GM12872 (cell line): ENCODE measurements around the gene XKR7.
A peak's percentile ranks its signal among the peaks of the same experiment; 100 is the strongest.

Experiments
- TF ChIP-seq, protein P1 (sequence below): IDR thresholded peaks from 3 replicates; pipeline ENCODE4 v1.5.1; 2011; ENCODE audit warnings: low read depth, mild to moderate bottlenecking, low read length, moderate library complexity; ENCODE audit not compliant: insufficient read depth

Gene XKR7

GRCh38 chr20:32019156-32019510 is 51.2 kb downstream of the XKR7 start:
- TF ChIP-seq, protein P1, sequence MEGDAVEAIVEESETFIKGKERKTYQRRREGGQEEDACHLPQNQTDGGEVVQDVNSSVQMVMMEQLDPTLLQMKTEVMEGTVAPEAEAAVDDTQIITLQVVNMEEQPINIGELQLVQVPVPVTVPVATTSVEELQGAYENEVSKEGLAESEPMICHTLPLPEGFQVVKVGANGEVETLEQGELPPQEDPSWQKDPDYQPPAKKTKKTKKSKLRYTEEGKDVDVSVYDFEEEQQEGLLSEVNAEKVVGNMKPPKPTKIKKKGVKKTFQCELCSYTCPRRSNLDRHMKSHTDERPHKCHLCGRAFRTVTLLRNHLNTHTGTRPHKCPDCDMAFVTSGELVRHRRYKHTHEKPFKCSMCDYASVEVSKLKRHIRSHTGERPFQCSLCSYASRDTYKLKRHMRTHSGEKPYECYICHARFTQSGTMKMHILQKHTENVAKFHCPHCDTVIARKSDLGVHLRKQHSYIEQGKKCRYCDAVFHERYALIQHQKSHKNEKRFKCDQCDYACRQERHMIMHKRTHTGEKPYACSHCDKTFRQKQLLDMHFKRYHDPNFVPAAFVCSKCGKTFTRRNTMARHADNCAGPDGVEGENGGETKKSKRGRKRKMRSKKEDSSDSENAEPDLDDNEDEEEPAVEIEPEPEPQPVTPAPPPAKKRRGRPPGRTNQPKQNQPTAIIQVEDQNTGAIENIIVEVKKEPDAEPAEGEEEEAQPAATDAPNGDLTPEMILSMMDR = 0 out of 3 replicates have a peak, but pooled peaks have one; percentile 21

- TF ChIP-seq, protein P1 = no peak
These were observed 51.9 kb downstream of the XKR7 start for GRCh38 chr20:32019563-32020463.

- TF ChIP-seq, protein P1 = no peak
These were observed 53.1 kb downstream of the XKR7 start for GRCh38 chr20:32021091-32021490.

- TF ChIP-seq, protein P1 = no peak
These were observed 56.8 kb downstream of the XKR7 start for GRCh38 chr20:32024683-32025295.

GRCh38 chr20:32027643-32028042 is 59.7 kb downstream of the XKR7 start:
- TF ChIP-seq, protein P1 = no peak

GRCh38 chr20:32028647-32029372 is 60.9 kb downstream of the XKR7 start:
- TF ChIP-seq, protein P1 = no peak

GRCh38 chr20:32029561-32029960 is 61.6 kb downstream of the XKR7 start:
- TF ChIP-seq, protein P1 = no peak
